B cell (primary cell): ENCODE results near the gene RBM44.

Experiments used
- CTCF ChIP-seq: fragments of 200-600 bp; IDR thresholded peaks from one replicate; pipeline ENCODE4 v1.8.0; 2022; ENCODE audit warnings: antibody characterized with exemption, mild to moderate bottlenecking
- EZH2 ChIP-seq: IDR thresholded peaks from 2 replicates; pipeline ENCODE4 v1.6.1; 2012; ENCODE audit warnings: borderline replicate concordance, low read depth, mild to moderate bottlenecking, moderate library complexity, low read length; ENCODE audit not compliant: insufficient read depth, poor library complexity, severe bottlenecking

DNA sequence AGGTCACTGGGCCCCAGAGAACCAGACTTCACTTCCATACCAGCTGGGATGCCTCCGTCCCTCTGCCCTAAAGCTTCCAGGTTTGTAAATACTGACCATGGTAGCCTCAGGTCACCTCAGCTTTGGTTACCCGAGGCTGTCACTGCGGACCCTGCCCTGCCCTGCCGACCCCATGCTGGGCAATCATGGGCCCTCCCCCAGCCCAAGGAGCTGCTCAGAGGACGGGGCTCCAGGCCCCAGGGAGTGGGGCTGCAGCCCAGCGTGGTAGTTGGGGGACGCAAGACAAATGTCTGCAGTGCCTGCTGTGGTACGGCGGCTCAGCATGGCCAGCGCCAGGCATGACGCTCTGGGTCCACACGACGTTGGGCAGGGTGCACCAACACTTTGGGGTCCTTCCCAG, 86.1 kb downstream of the RBM44 start:
- TF ChIP-seq CTCF (no peak), EZH2 (no peak)
